RWPE2 (cell line): ENCODE measurements around the gene ZFHX3.

Source experiments
- ATAC-seq: fragments of 200-7000 bp; cut with Tn5 transposase; 3 replicates; pipeline ENCODE4 v1.9.1; 2021; ENCODE audit warnings: low read depth
- DNase-seq: peaks from one replicate; pipeline ENCODE4 v3.0.0-alpha.2; 2020; ENCODE audit warnings: low spot score
- H3K27ac ChIP-seq: fragments of 450-650 bp; 2 replicates; pipeline ENCODE4 v1.5.1; 2017; ENCODE audit warnings: mild to moderate bottlenecking; ENCODE audit not compliant: poor library complexity, severe bottlenecking
- H3K27me3 ChIP-seq: fragments of 250-450 bp; sonication (Bioruptor Pico); 2 replicates; pipeline ENCODE4 v1.5.1; 2021; ENCODE audit warnings: mild to moderate bottlenecking, moderate library complexity; ENCODE audit not compliant: insufficient read depth, poor library complexity, severe bottlenecking
- H3K36me3 ChIP-seq: fragments of 250-450 bp; sonication (Bioruptor Pico); 2 replicates; pipeline ENCODE4 v1.5.1; 2020; ENCODE audit warnings: low read depth, mild to moderate bottlenecking, moderate library complexity
- H3K4me1 ChIP-seq: fragments of 250-450 bp; sonication (Bioruptor Pico); 2 replicates; pipeline ENCODE4 v1.5.1; 2021; ENCODE audit warnings: mild to moderate bottlenecking, moderate library complexity; ENCODE audit not compliant: insufficient read depth, poor library complexity, severe bottlenecking
- H3K4me3 ChIP-seq: fragments of 250-450 bp; sonication (Bioruptor Pico); 2 replicates; pipeline ENCODE4 v1.5.1; 2021; ENCODE audit warnings: mild to moderate bottlenecking, moderate library complexity; ENCODE audit not compliant: severe bottlenecking
- H3K9me3 ChIP-seq: fragments of 250-450 bp; sonication (Bioruptor Pico); 2 replicates; pipeline ENCODE4 v1.5.1; 2021; ENCODE audit warnings: mild to moderate bottlenecking, moderate library complexity; ENCODE audit not compliant: severe bottlenecking
- TF ChIP-seq, protein P1 (sequence below): fragments of 450-650 bp; IDR thresholded peaks from one replicate; pipeline ENCODE4 v1.5.1; 2017; ENCODE audit warnings: mild to moderate bottlenecking, moderate library complexity; ENCODE audit not compliant: poor library complexity, severe bottlenecking

ZFHX3 gene

DNA sequence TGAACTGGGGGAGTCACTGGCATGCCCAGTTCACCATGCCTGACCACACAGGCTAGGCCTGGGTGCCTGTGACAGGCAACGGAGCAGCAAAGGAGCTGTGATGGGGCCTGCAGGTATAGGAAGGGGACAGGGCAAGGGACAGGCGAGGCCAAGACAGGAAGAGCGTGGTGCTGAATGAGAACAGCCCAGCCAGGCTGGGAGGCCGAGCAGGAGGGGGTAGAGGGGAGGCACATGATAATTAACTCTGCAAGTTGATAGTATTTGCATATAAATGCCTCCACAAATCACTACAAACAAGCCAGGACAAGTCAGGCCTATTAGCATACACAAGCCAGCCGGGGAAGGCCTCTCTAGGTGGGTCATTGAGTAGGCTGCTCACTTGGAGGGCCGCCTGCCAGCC lies 7.8 kb downstream of the ZFHX3 start:
- peaks cover 37% of the 10 kb centered on the region for H3K4me1 ChIP-seq
- DNase-seq, result no peak
- peak overlapping the region; percentile 3 for H3K27ac ChIP-seq

DNA sequence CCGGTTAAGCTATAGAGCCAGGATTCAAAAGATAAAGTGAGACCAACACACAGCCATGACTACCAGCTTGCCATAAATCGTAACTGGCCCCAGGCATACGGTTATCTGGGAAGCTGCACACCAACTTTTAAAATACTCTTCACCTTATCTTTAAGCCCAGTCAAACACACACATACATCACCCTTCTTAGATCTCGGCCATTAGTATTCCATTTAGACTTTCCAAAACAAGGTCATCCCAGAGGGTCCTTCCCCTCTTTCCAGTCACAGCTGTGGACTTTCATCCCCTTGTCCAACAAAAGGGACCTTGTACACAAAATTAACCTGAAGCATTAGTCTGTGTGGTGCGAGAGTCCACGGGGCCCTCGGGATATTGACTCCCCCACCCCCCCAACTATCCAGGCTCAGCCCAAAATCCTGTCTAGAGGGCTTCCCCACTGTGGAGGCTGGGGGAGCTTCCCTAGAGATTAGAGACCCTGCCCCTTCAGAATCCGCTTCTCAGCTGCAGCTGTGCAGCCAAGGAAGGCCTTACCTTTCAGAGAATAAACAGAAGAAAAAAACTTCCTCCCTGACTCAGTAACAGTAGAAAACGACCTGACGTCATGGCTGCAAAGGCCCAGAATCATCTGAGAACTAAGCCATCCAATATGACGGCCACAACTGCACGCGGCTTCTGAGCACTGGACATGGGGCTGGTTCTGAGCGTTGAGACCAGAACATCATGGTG lies 9.9 kb downstream of the ZFHX3 start:
- Histone ChIP-seq H3K4me3 (no peak overlapping the region), H3K27ac (no peak overlapping the region), H3K4me1 (peaks cover 25% of the 10 kb centered on the region), H3K9me3 (no peaks in the 10 kb centered on the region), H3K27me3 (no peaks in the 10 kb centered on the region), H3K36me3 (no peaks in the 10 kb centered on the region)
- TF ChIP-seq, protein P1, sequence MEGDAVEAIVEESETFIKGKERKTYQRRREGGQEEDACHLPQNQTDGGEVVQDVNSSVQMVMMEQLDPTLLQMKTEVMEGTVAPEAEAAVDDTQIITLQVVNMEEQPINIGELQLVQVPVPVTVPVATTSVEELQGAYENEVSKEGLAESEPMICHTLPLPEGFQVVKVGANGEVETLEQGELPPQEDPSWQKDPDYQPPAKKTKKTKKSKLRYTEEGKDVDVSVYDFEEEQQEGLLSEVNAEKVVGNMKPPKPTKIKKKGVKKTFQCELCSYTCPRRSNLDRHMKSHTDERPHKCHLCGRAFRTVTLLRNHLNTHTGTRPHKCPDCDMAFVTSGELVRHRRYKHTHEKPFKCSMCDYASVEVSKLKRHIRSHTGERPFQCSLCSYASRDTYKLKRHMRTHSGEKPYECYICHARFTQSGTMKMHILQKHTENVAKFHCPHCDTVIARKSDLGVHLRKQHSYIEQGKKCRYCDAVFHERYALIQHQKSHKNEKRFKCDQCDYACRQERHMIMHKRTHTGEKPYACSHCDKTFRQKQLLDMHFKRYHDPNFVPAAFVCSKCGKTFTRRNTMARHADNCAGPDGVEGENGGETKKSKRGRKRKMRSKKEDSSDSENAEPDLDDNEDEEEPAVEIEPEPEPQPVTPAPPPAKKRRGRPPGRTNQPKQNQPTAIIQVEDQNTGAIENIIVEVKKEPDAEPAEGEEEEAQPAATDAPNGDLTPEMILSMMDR, result no peak
- no peak for ATAC-seq
- DNase-seq, result no peak

More for the DNA sequence above, 7.8 kb downstream of the ZFHX3 start:
- H3K9me3 ChIP-seq, result no peaks in the 10 kb centered on the region
- H3K4me3 ChIP-seq, result no peak overlapping the region
- TF ChIP-seq, protein P1, result no peak
- no peaks in the 10 kb centered on the region for H3K36me3 ChIP-seq
- ATAC-seq, result 0 out of 3 replicates have a peak, but pooled peaks have one; percentile 28
- no peaks in the 10 kb centered on the region for H3K27me3 ChIP-seq

DNA sequence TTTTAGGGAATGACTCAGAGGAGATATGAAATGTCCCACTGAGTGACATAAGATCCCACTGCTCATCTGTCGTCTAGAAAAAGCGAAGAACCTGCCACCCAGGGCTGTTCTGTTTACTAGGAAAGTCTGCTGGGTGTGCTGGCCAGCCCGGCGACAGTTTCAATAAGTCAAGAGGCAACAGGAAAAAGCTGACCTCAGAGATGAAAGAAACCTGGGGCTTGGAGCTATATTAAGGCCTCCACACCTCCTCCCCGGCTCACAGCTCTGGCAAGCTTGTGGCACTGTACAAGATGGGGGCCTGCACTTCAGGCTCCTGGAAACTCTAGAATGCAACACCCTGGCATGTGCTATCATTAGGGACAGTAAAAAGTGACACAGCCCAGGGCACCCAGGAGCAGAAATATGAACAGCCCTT lies 10.6 kb downstream of the ZFHX3 start:
- Histone ChIP-seq H3K4me1 (peaks cover 25% of the 10 kb centered on the region), H3K27me3 (no peaks in the 10 kb centered on the region), H3K4me3 (no peak overlapping the region), H3K27ac (peak overlapping the region; percentile 6), H3K9me3 (no peaks in the 10 kb centered on the region), H3K36me3 (no peaks in the 10 kb centered on the region)
- DNase-seq (no peak), ATAC-seq (peak; percentile 26; the same call in 1 of the 3 replicates)
- TF ChIP-seq, protein P1, result no peak

DNA sequence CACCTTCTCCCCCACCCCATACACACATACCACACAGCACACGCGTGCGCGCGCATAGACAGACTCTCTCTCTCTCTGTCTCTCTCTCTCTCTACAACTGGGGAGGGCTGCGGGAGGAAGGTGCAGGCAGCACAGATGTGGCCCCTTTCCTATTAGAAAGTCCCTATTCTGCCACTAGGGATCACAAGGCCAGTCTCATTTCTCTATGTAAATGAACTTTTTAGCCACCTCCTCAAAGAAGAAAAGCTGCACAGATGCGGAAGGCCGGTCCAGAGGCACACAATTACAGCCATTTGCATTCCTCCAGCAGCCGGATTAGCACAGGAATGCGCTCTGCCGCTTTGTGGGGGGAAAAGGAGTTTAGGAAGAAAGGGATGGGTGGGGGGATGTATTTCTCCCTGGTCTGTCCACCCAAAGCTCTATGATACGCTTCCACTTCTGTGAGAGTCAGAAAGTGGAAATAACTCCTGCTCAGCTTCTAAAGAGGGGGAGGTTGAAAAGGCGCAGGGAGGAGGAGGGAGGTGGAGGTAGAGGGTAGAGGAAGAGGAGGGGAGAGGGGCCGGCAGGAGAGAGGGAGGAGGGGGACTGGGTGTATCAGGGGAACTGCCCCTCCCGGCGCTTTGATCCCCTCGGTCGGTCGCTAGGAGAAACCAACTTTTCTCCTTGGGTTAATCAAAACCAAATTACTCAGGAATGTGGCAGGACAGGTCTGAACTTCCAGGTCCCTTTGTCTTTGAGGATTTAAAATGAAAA lies 11.7 kb downstream of the ZFHX3 start:
- no peaks in the 10 kb centered on the region for H3K9me3 ChIP-seq
- peak overlapping the region; percentile 6 for H3K27ac ChIP-seq
- H3K4me3 ChIP-seq, result no peak overlapping the region
- ATAC-seq, result peak; percentile 22; the same call in 2 of the 3 replicates
- H3K4me1 ChIP-seq, result peaks cover 25% of the 10 kb centered on the region
- H3K27me3 ChIP-seq, result no peaks in the 10 kb centered on the region
- no peaks in the 10 kb centered on the region for H3K36me3 ChIP-seq
- no peak for DNase-seq
- TF ChIP-seq, protein P1, result no peak
